Left ventricle myocardium superior (tissue), 1 donor: ENCODE data around the gene GRIA4. TPM values are rescaled to one million over a fixed set of nuclear protein-coding genes. Genes with fewer than 3 reads are reported as not detected.

Source experiments
- ATAC-seq: fragments of 200-7000 bp; cut with Tn5 transposase; one replicate; pipeline ENCODE4 v1.9.1; 2020; ENCODE audit warnings: mild to moderate bottlenecking, moderate library complexity
- DNase-seq: peaks from one replicate; pipeline ENCODE4 v3.0.0-alpha.2; 2020
- intact Hi-C: fragments of 100-400 bp; cut with micrococcal nuclease; formaldehyde crosslinking; loops from one replicate; pipeline ENCODE4 v1.11.0; 2022
- total RNA-seq: library from RNA; stranded (reverse); fragmentation: NEBNext Ultra II Directional; extraction: Animal tissue kit (Norgen Biotek cat#: 25700); gene quantifications from one replicate; pipeline ENCODE4 v1.2.1, GENCODE V29; 2021
- donor health status: DM: no; HTN: yes; CAD: no; lungs with severe emphysema.

Gene GRIA4
- total RNA-seq, 1 donor from 2014 or later: not detected

GRCh38 chr11:105632316-105632715 is 22.4 kb downstream of the GRIA4 start:
- ATAC-seq (no peak), DNase-seq (no peak)
- intact Hi-C loops: no loop called here

- no peak for DNase-seq
- intact Hi-C loops: no loop called here
- no peak for ATAC-seq
Observed at GRCh38 chr11:105635466-105635865, 25.6 kb downstream of the GRIA4 start.

- ATAC-seq (no peak), DNase-seq (no peak)
- intact Hi-C loops: no loop called here
Observed at GRCh38 chr11:105636496-105636895, 26.6 kb downstream of the GRIA4 start.

- intact Hi-C loops: no loop called here
Observed at GRCh38 chr11:105639527-105639926, 29.7 kb downstream of the GRIA4 start.

GRCh38 chr11:105641433-105641832 is 31.6 kb downstream of the GRIA4 start:
- DNase-seq (no peak), ATAC-seq (no peak)
- intact Hi-C loops: no loop called here

More at GRCh38 chr11:105639527-105639926, 29.7 kb downstream of the GRIA4 start:
- ATAC-seq: no peak
- no peak for DNase-seq

GRCh38 chr11:105642870-105643269 is 33.0 kb downstream of the GRIA4 start:
- DNase-seq (no peak), ATAC-seq (no peak)
- intact Hi-C loops: no loop called here

- intact Hi-C loops: no loop called here
- DNase-seq (no peak), ATAC-seq (no peak)
Observed at GRCh38 chr11:105644839-105645573, 35.1 kb downstream of the GRIA4 start.

GRCh38 chr11:105647780-105648179 is 37.9 kb downstream of the GRIA4 start:
- DNase-seq: no peak
- ATAC-seq: no peak
- intact Hi-C loops: no loop called here

- intact Hi-C loops: no loop called here
- ATAC-seq (no peak), DNase-seq (no peak)
Observed at GRCh38 chr11:105648762-105649161, 38.9 kb downstream of the GRIA4 start.

GRCh38 chr11:105665281-105665680 is 55.4 kb downstream of the GRIA4 start:
- DNase-seq: no peak
- no peak for ATAC-seq
- intact Hi-C loops: no loop called here

GRCh38 chr11:105667441-105667840 is 57.6 kb downstream of the GRIA4 start:
- no peak for DNase-seq
- intact Hi-C loops: no loop called here
- ATAC-seq: no peak

- intact Hi-C loops: no loop called here
- DNase-seq (no peak), ATAC-seq (no peak)
Observed at GRCh38 chr11:105670811-105671210, 60.9 kb downstream of the GRIA4 start.

GRCh38 chr11:105673089-105673488 is 63.2 kb downstream of the GRIA4 start:
- ATAC-seq (no peak), DNase-seq (no peak)
- intact Hi-C loops: no loop called here

- no peak for ATAC-seq
- intact Hi-C loops: no loop called here
- no peak for DNase-seq
Observed at GRCh38 chr11:105689631-105690030, 79.8 kb downstream of the GRIA4 start.

GRCh38 chr11:105690467-105690866 is 80.6 kb downstream of the GRIA4 start:
- intact Hi-C loops: no loop called here
- ATAC-seq (no peak), DNase-seq (no peak)

- no peak for ATAC-seq
Observed at GRCh38 chr11:105693075-105693759, 83.3 kb downstream of the GRIA4 start.

GRCh38 chr11:105696000-105696399 is 86.1 kb downstream of the GRIA4 start:
- ATAC-seq (no peak), DNase-seq (no peak)
- intact Hi-C loops: no loop called here

More at GRCh38 chr11:105693075-105693759, 83.3 kb downstream of the GRIA4 start:
- DNase-seq: no peak
- intact Hi-C loops: no loop called here

GRCh38 chr11:105697291-105697690 is 87.4 kb downstream of the GRIA4 start:
- intact Hi-C loops: no loop called here
- DNase-seq (no peak), ATAC-seq (no peak)

GRCh38 chr11:105699203-105699602 is 89.3 kb downstream of the GRIA4 start:
- no peak for DNase-seq
- ATAC-seq: no peak
- intact Hi-C loops: no loop called here

GRCh38 chr11:105700271-105700670 is 90.4 kb downstream of the GRIA4 start:
- intact Hi-C loops: no loop called here
- DNase-seq (no peak), ATAC-seq (no peak)

GRCh38 chr11:105701098-105701497 is 91.2 kb downstream of the GRIA4 start:
- intact Hi-C loops: no loop called here
- DNase-seq: no peak
- no peak for ATAC-seq
